Progenitor cell of endocrine pancreas (in vitro differentiated cells): Measurements from ENCODE around the gene SNAPC4. TPM values are rescaled to one million over a fixed set of nuclear protein-coding genes. Genes with fewer than 3 reads are reported as not detected.

Source experiments
- DNase-seq: peaks from one replicate; pipeline ENCODE4 v3.0.0; 2021; ENCODE audit warnings: low spot score; ENCODE audit not compliant: unreplicated experiment
- H3K27ac Mint-ChIP-seq: 2 replicates; pipeline ENCODE4 v1.8.0; 2021; ENCODE audit warnings: mild to moderate bottlenecking, moderate library complexity, mixed read lengths
- H3K27me3 Mint-ChIP-seq: 2 replicates; pipeline ENCODE4 v1.8.0; 2021; ENCODE audit warnings: mixed read lengths
- H3K36me3 Mint-ChIP-seq: 2 replicates; pipeline ENCODE4 v1.8.0; 2022; ENCODE audit warnings: mixed read lengths; ENCODE audit not compliant: insufficient read depth
- H3K4me1 Mint-ChIP-seq: 2 replicates; pipeline ENCODE4 v1.8.0; 2021; ENCODE audit warnings: low read depth, mixed read lengths
- H3K4me3 Mint-ChIP-seq: 2 replicates; pipeline ENCODE4 v1.8.0; 2021; ENCODE audit warnings: low read depth, mild to moderate bottlenecking, moderate library complexity, mixed read lengths
- H3K9me3 Mint-ChIP-seq: 2 replicates; pipeline ENCODE4 v1.8.0; 2021; ENCODE audit warnings: low read depth, mixed read lengths
- total RNA-seq: library from RNA; stranded (reverse); gene quantifications from 2 replicates; pipeline ENCODE4 v1.2.1, GENCODE V29; 2021
- TF ChIP-seq, protein P1 (sequence below): fragments of 200-600 bp; sonication (generic); IDR thresholded peaks from one replicate; pipeline ENCODE4 v1.5.0; 2021; ENCODE audit warnings: antibody characterized with exemption, mild to moderate bottlenecking; ENCODE audit not compliant: unreplicated experiment

Gene SNAPC4
- total RNA-seq, 1 donor from 2014 or later: 22.3 TPM

DNA sequence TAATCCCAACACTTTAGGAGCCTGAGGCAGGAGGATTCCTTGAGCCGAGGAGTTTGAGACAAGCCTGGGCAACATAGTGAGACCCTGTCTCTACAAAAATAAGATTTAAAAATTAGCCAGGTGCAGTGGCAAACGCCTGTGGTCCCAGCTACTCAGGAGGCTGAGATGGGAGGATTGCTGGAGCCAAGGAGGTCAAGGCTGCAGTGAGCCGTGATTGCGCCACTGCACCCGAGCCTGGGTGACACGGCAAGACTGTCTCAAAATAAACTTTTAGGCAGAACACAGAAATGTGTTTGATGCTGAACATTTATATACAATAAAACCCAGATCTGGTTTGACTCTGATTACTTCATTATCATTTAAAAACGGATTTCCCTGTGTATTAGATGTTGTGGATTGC is 5.5 kb upstream of the SNAPC4 start:
- no peak overlapping the region for H3K4me3 Mint-ChIP-seq
- peaks cover 11% of the 10 kb centered on the region for H3K4me1 Mint-ChIP-seq
- no peaks in the 10 kb centered on the region for H3K9me3 Mint-ChIP-seq
- no peaks in the 10 kb centered on the region for H3K27me3 Mint-ChIP-seq
- TF ChIP-seq, protein P1, sequence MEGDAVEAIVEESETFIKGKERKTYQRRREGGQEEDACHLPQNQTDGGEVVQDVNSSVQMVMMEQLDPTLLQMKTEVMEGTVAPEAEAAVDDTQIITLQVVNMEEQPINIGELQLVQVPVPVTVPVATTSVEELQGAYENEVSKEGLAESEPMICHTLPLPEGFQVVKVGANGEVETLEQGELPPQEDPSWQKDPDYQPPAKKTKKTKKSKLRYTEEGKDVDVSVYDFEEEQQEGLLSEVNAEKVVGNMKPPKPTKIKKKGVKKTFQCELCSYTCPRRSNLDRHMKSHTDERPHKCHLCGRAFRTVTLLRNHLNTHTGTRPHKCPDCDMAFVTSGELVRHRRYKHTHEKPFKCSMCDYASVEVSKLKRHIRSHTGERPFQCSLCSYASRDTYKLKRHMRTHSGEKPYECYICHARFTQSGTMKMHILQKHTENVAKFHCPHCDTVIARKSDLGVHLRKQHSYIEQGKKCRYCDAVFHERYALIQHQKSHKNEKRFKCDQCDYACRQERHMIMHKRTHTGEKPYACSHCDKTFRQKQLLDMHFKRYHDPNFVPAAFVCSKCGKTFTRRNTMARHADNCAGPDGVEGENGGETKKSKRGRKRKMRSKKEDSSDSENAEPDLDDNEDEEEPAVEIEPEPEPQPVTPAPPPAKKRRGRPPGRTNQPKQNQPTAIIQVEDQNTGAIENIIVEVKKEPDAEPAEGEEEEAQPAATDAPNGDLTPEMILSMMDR: no peak
- no peak overlapping the region for H3K27ac Mint-ChIP-seq
- DNase-seq: no peak
- H3K36me3 Mint-ChIP-seq: peaks cover 12% of the 10 kb centered on the region

DNA sequence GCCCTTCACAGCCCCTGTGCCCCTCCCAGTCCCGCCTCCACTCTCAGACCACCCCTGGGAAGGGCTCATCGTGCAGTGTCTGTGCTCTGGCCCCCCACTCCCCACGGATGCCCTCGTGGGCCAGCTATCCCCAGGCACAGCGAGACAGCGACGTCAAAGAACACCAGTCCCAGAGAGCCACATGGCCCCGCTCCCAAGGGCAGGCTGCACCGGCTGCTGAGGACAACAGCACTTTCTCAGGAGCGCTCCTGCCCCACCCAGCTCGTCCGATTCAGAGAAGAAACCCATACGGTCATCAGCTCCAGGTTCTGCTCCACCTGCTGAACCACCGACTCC is 4.8 kb upstream of the SNAPC4 start:
- TF ChIP-seq, protein P1: no peak
- no peaks in the 10 kb centered on the region for H3K9me3 Mint-ChIP-seq
- H3K36me3 Mint-ChIP-seq: peaks cover 12% of the 10 kb centered on the region
- peaks cover 8% of the 10 kb centered on the region for H3K4me1 Mint-ChIP-seq
- no peak for DNase-seq
- no peak overlapping the region for H3K27ac Mint-ChIP-seq
- no peak overlapping the region for H3K4me3 Mint-ChIP-seq
- H3K27me3 Mint-ChIP-seq: no peaks in the 10 kb centered on the region

DNA sequence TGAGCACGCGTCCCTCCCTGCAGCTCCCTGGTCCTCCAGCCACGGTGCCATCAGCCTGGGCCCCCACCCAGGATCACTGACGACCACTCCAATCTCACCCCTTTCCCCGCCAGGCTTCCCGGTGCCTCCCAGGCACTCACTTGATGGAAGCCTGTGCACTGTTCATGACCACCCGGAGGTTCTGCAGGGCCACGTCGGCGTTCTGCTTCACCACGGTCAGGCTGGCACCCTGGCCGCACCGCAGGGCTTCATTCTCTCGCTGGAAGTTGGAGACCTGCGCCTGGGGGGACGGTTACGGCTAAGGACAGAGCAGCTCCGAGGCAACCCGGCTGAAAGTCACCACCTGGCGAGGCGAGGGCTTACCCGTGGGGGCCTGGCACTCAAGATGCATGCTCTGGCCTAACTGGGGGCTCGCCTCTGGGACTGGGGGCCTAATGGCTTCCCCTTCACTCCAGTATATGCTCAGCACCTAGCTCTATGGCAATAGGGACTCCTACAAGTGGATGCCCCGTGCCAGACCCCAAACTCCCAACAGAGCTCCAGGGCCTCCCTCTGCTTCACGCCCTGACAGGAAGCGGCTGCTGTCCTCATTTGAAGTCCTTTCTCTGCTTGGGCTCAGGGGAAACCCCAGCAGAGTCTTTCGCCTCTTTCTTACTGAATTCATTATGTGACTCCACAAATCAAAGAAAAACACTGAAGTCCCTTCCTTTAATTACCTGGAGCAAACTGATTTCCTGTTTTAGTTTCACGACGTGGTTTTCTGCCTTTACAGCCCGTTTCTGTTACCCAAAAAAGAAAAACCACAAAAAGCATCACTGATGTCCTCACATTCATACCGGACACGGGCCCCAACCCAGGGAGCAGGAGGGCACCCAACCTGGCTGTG is 4.2 kb upstream of the SNAPC4 start:
- H3K36me3 Mint-ChIP-seq: peaks cover 12% of the 10 kb centered on the region
- H3K9me3 Mint-ChIP-seq: no peaks in the 10 kb centered on the region
- H3K27me3 Mint-ChIP-seq: no peaks in the 10 kb centered on the region
- peaks cover 4% of the 10 kb centered on the region for H3K4me1 Mint-ChIP-seq
- DNase-seq: no peak
- H3K4me3 Mint-ChIP-seq: no peak overlapping the region
- TF ChIP-seq, protein P1: no peak
- H3K27ac Mint-ChIP-seq: no peak overlapping the region

DNA sequence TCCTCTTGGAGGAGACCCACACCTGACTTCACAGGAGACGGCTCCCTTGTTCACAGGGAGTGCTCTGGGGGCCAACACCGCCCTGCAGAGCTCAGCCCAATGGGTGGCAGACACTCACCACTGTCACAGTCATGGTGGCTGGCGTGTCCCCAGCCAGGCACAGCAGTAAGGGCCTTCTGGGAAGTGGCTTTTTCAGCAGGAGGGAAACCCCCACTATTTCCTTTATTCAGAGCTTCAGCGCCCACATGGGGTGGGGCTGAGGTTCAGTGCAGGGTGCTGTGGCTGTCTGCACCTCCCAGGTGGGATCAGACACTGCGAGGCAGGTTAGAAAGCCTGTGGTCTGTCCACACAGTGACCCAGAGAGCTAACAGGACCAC is 3.6 kb upstream of the SNAPC4 start:
- Mint-ChIP-seq H3K27me3 (no peaks in the 10 kb centered on the region), H3K27ac (no peak overlapping the region), H3K9me3 (no peaks in the 10 kb centered on the region), H3K4me3 (no peak overlapping the region), H3K4me1 (peaks cover 9% of the 10 kb centered on the region), H3K36me3 (peaks cover 8% of the 10 kb centered on the region)
- TF ChIP-seq, protein P1: no peak
- no peak for DNase-seq

DNA sequence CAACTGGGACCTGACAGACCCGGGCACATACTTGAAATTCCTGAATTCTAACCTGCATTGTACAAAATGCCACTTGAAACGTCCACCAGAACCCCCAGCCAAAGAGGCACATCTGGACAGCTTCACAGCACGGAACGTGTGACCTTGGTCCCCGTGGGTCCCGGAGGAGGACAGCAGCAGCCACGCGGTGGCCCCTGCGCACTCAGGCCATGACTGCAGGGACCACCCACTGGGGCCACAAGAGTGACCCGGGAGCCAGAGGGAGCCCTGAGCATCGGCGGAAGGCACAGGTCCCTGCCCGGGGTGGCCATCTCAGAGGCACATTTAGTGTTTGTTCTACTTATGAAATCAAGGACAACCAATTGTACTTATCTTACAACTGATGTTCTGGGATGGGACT is 2.1 kb upstream of the SNAPC4 start:
- Mint-ChIP-seq H3K27ac (no peak overlapping the region), H3K9me3 (no peaks in the 10 kb centered on the region), H3K36me3 (peaks cover 8% of the 10 kb centered on the region), H3K4me3 (no peak overlapping the region), H3K4me1 (peaks cover 10% of the 10 kb centered on the region), H3K27me3 (no peaks in the 10 kb centered on the region)
- DNase-seq: no peak
- TF ChIP-seq, protein P1: no peak
